ENCODE data around the gene CHP1. TPM values are rescaled to one million over a fixed set of nuclear protein-coding genes. Genes with fewer than 3 reads are reported as not detected.

Gene CHP1
- 100 to 1,000 TPM; 115 to 241 (median 160) TPM for total RNA-seq

DNA sequence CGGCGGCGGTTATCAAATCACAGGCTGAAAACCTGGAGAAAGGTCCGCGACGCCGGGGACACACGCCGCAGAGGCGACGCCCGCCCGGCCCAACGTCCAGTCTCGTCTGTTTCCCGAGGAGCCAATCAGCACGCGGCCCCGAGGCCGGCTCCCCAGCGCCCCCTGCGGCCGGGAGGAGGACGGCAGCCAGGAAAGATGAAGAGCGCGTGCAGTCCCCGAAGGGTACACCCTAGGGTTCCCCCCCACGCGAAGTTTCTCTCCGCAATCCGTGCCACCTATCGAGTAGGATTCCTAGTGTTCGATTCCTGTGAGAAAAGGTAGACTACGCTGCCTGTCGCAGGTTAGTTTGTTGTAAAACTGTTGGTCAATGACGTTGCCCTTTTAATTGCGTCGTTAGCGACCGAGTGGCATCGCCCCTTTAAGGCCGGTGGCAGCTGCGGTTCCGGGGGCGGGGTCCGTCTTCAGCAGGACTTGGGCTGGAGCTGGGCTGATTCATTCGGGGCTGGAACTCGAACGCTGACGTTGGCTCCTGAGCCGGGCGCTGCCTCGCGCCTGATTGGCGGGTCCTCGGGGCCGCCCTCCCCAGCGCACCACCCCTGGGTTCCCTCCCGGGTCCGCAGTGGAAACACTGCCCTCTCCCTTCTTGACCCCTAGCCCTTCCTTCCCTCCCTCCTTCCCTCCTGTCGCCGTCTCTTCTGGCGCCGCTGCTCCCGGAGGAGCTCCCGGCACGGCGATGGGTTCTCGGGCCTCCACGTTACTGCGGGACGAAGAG lies at the start of gene CHP1, which contains the start of gene EXD1:
CHP1 (plus strand) TSS at position 619 of the 772 bp plus-strand sequence; CDS start at position 734, 115 bp downstream.
EXD1 (minus strand) TSS at position 108 of the 772 bp plus-strand sequence. CDS start 4,182 bp downstream, outside the sequence.
- intact Hi-C loops (cut with DNase I), result no loop called here
- Histone ChIP-seq H3K36me3 (no peaks in the 10 kb centered on the region), H3K27ac (peak within 1 kb of the TSS; percentile 91 to 99 (median 96)), H3K9me3 (no peaks in the 10 kb centered on the region), H3K27me3 (no peaks in the 10 kb centered on the region), H3K4me1 (peaks cover 7 to 45% (median 11%) of the 10 kb centered on the region in 3 donors), H3K4me3 (peak within 1 kb of the TSS; percentile 67 to 90 (median 78))
- peak in 3 of 4 donors; percentile 42 to 84 (median 79) for TF ChIP-seq POLR2A (IDR thresholded peaks at IDR 0.05)
- TF ChIP-seq, protein P1, sequence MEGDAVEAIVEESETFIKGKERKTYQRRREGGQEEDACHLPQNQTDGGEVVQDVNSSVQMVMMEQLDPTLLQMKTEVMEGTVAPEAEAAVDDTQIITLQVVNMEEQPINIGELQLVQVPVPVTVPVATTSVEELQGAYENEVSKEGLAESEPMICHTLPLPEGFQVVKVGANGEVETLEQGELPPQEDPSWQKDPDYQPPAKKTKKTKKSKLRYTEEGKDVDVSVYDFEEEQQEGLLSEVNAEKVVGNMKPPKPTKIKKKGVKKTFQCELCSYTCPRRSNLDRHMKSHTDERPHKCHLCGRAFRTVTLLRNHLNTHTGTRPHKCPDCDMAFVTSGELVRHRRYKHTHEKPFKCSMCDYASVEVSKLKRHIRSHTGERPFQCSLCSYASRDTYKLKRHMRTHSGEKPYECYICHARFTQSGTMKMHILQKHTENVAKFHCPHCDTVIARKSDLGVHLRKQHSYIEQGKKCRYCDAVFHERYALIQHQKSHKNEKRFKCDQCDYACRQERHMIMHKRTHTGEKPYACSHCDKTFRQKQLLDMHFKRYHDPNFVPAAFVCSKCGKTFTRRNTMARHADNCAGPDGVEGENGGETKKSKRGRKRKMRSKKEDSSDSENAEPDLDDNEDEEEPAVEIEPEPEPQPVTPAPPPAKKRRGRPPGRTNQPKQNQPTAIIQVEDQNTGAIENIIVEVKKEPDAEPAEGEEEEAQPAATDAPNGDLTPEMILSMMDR (IDR thresholded peaks at IDR 0.05), result peak; percentile 90 to 98 (median 96)
- DNase-seq, result peak; percentile 86
- 0 to 10% methylated on average over 2 to 33 of the region's 72 CpGs for WGBS, 2 donors

DNA sequence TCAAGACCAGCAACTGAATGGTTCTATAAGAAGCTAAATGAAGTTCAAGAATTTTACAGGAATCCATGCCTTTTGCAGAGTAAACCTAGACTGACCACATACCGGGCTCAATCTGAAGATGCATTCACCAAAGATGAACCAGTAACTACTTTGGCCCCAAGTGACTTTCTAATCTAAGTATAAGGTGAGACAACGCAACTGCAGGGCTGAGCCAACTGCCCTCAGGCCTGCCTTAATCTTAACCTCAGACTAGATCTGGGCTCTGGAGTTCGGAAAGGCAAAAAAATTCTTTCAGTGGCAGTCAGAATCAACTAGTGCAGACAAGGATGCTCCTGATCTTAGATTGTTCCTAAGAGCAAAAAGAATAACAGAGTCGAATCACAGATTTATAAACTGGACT lies 48.8 kb upstream of the CHP1 start:
- 56 to 86% methylated on average over 3 to 4 of the region's 4 CpGs for WGBS, 2 donors
- no peak for DNase-seq
- Histone ChIP-seq H3K36me3 (no peaks in the 10 kb centered on the region), H3K27me3 (no peaks in the 10 kb centered on the region), H3K9me3 (no peaks in the 10 kb centered on the region), H3K4me1 (no peaks in the 10 kb centered on the region), H3K27ac (no peak overlapping the region), H3K4me3 (no peak overlapping the region)
- intact Hi-C loops (cut with DNase I), result loop anchor here (5.0 kb wide), 1 partner anchor 280 kb away; no protein-coding TSS in a partner anchor
- TF ChIP-seq POLR2A (IDR thresholded peaks at IDR 0.05), result no peak
- TF ChIP-seq, protein P1 (IDR thresholded peaks at IDR 0.05), result no peak

DNA sequence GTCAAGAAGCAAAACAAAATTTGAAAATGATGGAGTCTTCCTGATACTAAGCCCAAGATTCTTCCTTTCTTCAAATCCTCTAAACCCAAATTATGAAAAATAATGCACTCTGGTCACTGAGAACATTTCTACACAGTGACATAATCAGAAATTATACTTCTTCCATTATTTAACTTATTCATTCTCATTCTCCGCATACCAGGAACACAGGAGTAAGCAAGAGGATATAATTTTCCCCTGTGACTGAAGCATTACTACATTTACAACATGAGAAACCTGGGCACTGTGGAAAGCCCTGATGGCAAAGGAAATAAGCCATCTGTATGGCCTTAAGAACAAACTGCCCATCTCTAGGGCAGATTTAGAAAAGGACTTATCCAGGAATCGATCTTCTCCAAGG lies 47.5 kb upstream of the CHP1 start:
- DNase-seq, result no peak
- no peaks in the 10 kb centered on the region for H3K36me3 ChIP-seq
- TF ChIP-seq POLR2A (IDR thresholded peaks at IDR 0.05), result no peak
- TF ChIP-seq, protein P1 (IDR thresholded peaks at IDR 0.05), result no peak

DNA sequence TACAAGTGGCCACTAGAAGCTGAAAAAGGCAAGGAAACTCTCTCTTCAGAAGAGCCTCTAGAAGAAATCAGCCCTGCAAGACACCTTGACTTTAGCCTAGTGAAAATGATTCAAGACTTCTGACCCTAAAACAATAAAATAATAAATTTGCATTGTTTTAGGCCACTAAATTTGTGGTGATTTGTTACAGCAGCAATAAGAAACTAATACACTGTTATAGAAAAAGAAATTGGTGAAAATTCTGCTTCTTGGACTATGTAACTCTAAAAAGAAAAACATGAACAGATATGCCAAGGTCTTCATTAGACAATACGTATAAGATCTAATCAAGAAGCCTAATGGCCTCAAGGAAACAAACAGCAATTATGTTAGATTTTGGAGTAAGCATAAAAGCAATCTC lies 36.6 kb upstream of the CHP1 start:
- H3K4me3 ChIP-seq, result no peak overlapping the region
- 85 to 100% methylated on average over 1 of the region's 1 CpG for WGBS, 2 donors
- H3K4me1 ChIP-seq, result no peaks in the 10 kb centered on the region
- no peak for DNase-seq
- H3K27ac ChIP-seq, result no peak overlapping the region
- intact Hi-C loops (cut with DNase I), result no loop called here
- no peaks in the 10 kb centered on the region for H3K9me3 ChIP-seq
- H3K27me3 ChIP-seq, result no peaks in the 10 kb centered on the region
- TF ChIP-seq, protein P1 (IDR thresholded peaks at IDR 0.05), result no peak
- TF ChIP-seq POLR2A (IDR thresholded peaks at IDR 0.05), result no peak
- no peaks in the 10 kb centered on the region for H3K36me3 ChIP-seq

More for the DNA sequence above, 47.5 kb upstream of the CHP1 start:
- Histone ChIP-seq H3K4me1 (no peaks in the 10 kb centered on the region), H3K9me3 (no peaks in the 10 kb centered on the region), H3K27ac (no peak overlapping the region), H3K4me3 (no peak overlapping the region), H3K27me3 (no peaks in the 10 kb centered on the region)
- intact Hi-C loops (cut with DNase I), result loop anchor here (5.0 kb wide), 1 partner anchor 281 kb away; no protein-coding TSS in a partner anchor
- WGBS, 2 donors, result 46 to 55% methylated on average over 2 of the region's 2 CpGs

DNA sequence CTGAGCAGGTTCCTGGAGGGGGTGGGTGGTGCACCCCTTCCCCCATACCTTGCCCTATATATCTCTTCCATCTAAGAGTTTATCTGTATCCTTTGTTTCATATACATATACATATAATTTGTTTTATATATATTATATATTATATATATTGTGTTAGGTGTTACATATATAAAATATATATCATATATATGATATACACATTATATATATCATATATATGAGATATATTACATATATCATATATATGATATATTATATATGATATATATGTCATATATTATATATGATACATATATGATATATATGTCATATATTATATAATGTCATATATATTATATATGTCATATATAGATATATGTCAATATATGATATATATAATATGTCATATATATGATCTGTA lies 31.6 kb upstream of the CHP1 start:
- H3K4me3 ChIP-seq, result no peak overlapping the region
- no peak for TF ChIP-seq POLR2A (IDR thresholded peaks at IDR 0.05)
- TF ChIP-seq, protein P1 (IDR thresholded peaks at IDR 0.05), result no peak
- no peak for DNase-seq
- H3K9me3 ChIP-seq, result no peaks in the 10 kb centered on the region
- no peaks in the 10 kb centered on the region for H3K27me3 ChIP-seq
- no peaks in the 10 kb centered on the region for H3K36me3 ChIP-seq
- intact Hi-C loops (cut with DNase I), result no loop called here
- no peaks in the 10 kb centered on the region for H3K4me1 ChIP-seq
- H3K27ac ChIP-seq, result no peak overlapping the region

Data from esophagus squamous epithelium (tissue), 5 donors.